GM19238 (cell line): ENCODE measurements around the gene GPD1L.
"Not testable (repeated sequence)": the region's sequence is repeated elsewhere in the genome, so short reads cannot be mapped to it uniquely, and the experiment has no call there.

Experiments used
- DNase-seq: peaks from one replicate; pipeline ENCODE4 v3.0.0; 2011; ENCODE audit warnings: low spot score; ENCODE audit not compliant: insufficient read length

The GPD1L gene

GRCh38 chr3:32180141-32180784 is 73.8 kb downstream of the GPD1L start:
- no peak for DNase-seq

GRCh38 chr3:32181365-32181764 is 74.9 kb downstream of the GPD1L start:
- no peak for DNase-seq

- DNase-seq = no peak
Observed at GRCh38 chr3:32181796-32182195, 75.4 kb downstream of the GPD1L start.

- DNase-seq = no peak
Observed at GRCh38 chr3:32184187-32184730, 77.8 kb downstream of the GPD1L start.

- DNase-seq = no peak
Observed at GRCh38 chr3:32186097-32186496, 79.7 kb downstream of the GPD1L start.

GRCh38 chr3:32186876-32187275 is 80.5 kb downstream of the GPD1L start:
- no peak for DNase-seq

- DNase-seq = no peak
Observed at GRCh38 chr3:32189693-32190092, 83.3 kb downstream of the GPD1L start.

- not testable (repeated sequence) for DNase-seq
Observed at GRCh38 chr3:32190556-32190955, 84.1 kb downstream of the GPD1L start.

GRCh38 chr3:32193101-32193500 is 86.7 kb downstream of the GPD1L start:
- DNase-seq = no peak

GRCh38 chr3:32194653-32195052 is 88.2 kb downstream of the GPD1L start:
- no peak for DNase-seq

- DNase-seq = no peak
Observed at GRCh38 chr3:32195995-32196540, 89.6 kb downstream of the GPD1L start.

- DNase-seq = no peak
Observed at GRCh38 chr3:32197991-32198390, 91.6 kb downstream of the GPD1L start.

GRCh38 chr3:32198714-32199113 is 92.3 kb downstream of the GPD1L start:
- no peak for DNase-seq

GRCh38 chr3:32200490-32200889 is 94.1 kb downstream of the GPD1L start:
- no peak for DNase-seq

GRCh38 chr3:32200992-32201758 is 94.8 kb downstream of the GPD1L start:
- no peak for DNase-seq

- no peak for DNase-seq
Observed at GRCh38 chr3:32202496-32202895, 96.1 kb downstream of the GPD1L start.

- DNase-seq = no peak
Observed at GRCh38 chr3:32203854-32204253, 97.4 kb downstream of the GPD1L start.

- DNase-seq = no peak
Observed at GRCh38 chr3:32208447-32208846, 102.0 kb downstream of the GPD1L start.

GRCh38 chr3:32215185-32215584 is 108.8 kb downstream of the GPD1L start:
- DNase-seq = no peak

- DNase-seq = no peak
Observed at GRCh38 chr3:32216172-32216783, 109.9 kb downstream of the GPD1L start.

- DNase-seq = no peak
Observed at GRCh38 chr3:32217339-32217738, 110.9 kb downstream of the GPD1L start.
